Progenitor cell of endocrine pancreas (in vitro differentiated cells): ENCODE data around the gene PPP6C. TPM values are rescaled to one million over a fixed set of nuclear protein-coding genes. Genes with fewer than 3 reads are reported as not detected.
"Not testable (repeated sequence)": the region's sequence is repeated elsewhere in the genome, so short reads cannot be mapped to it uniquely, and the experiment has no call there.

Experiments
- DNase-seq: peaks from one replicate; pipeline ENCODE4 v3.0.0; 2021; ENCODE audit warnings: low spot score; ENCODE audit not compliant: unreplicated experiment
- H3K27ac Mint-ChIP-seq: 2 replicates; pipeline ENCODE4 v1.8.0; 2021; ENCODE audit warnings: mild to moderate bottlenecking, moderate library complexity, mixed read lengths
- H3K27me3 Mint-ChIP-seq: 2 replicates; pipeline ENCODE4 v1.8.0; 2021; ENCODE audit warnings: mixed read lengths
- H3K36me3 Mint-ChIP-seq: 2 replicates; pipeline ENCODE4 v1.8.0; 2022; ENCODE audit warnings: mixed read lengths; ENCODE audit not compliant: insufficient read depth
- H3K4me1 Mint-ChIP-seq: 2 replicates; pipeline ENCODE4 v1.8.0; 2021; ENCODE audit warnings: low read depth, mixed read lengths
- H3K4me3 Mint-ChIP-seq: 2 replicates; pipeline ENCODE4 v1.8.0; 2021; ENCODE audit warnings: low read depth, mild to moderate bottlenecking, moderate library complexity, mixed read lengths
- H3K9me3 Mint-ChIP-seq: 2 replicates; pipeline ENCODE4 v1.8.0; 2021; ENCODE audit warnings: low read depth, mixed read lengths
- CTCF ChIP-seq: fragments of 200-600 bp; sonication (generic); IDR thresholded peaks from one replicate; pipeline ENCODE4 v1.5.0; 2021; ENCODE audit warnings: antibody characterized with exemption, mild to moderate bottlenecking; ENCODE audit not compliant: unreplicated experiment
- total RNA-seq: library from RNA; stranded (reverse); gene quantifications from 2 replicates; pipeline ENCODE4 v1.2.1, GENCODE V29; 2021

PPP6C gene
- total RNA-seq, 1 donor from 2014 or later: 32.5 TPM

- DNase-seq: no peak
- no peak overlapping the region for H3K27ac Mint-ChIP-seq
- peaks cover 18% of the 10 kb centered on the region for H3K36me3 Mint-ChIP-seq
- no peaks in the 10 kb centered on the region for H3K9me3 Mint-ChIP-seq
- H3K27me3 Mint-ChIP-seq: no peaks in the 10 kb centered on the region
- no peak overlapping the region for H3K4me3 Mint-ChIP-seq
- H3K4me1 Mint-ChIP-seq: no peaks in the 10 kb centered on the region
- TF ChIP-seq CTCF: no peak
Measured at GRCh38 chr9:125176636-125177035, 13.0 kb downstream of the PPP6C start.

DNA sequence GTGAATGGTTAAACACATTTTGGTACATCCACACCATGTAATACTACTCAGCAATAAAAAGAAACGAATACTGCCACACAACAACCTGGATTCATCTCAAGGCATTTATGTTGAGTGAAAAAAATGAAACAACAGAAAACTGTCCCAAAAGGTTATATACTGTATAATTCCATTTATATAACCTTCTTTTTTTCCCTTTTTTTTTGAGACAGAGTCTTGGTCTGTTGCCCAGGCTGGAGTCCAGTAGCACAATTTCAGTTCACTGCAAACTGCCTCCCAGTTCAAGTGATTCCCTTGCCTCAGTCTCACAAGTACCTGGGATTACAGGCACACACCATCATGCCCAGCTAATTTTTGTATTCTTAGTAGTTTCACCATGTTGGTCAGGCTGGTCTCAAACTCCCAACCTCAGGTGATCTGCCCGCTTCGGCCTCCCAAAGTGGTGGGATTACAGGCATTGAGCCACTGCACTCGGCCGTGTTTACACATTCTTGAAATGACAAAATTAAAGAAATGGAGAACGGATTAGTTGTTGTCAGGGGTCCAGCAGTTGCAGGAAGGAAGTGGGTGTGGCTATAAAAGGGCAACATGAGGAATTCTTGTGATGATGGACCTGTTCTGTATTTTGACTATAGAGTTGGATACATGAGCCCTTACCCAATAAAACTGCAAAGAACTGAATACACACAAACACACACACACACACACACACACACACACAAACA is 17.4 kb downstream of the PPP6C start:
- DNase-seq: no peak
- TF ChIP-seq CTCF: no peak
- H3K9me3 Mint-ChIP-seq: no peaks in the 10 kb centered on the region
- H3K4me1 Mint-ChIP-seq: no peaks in the 10 kb centered on the region
- no peak overlapping the region for H3K4me3 Mint-ChIP-seq
- no peaks in the 10 kb centered on the region for H3K27me3 Mint-ChIP-seq
- H3K27ac Mint-ChIP-seq: no peak overlapping the region
- peaks cover 11% of the 10 kb centered on the region for H3K36me3 Mint-ChIP-seq

GRCh38 chr9:125169895-125170294 is 19.7 kb downstream of the PPP6C start:
- no peaks in the 10 kb centered on the region for H3K4me1 Mint-ChIP-seq
- peaks cover 10% of the 10 kb centered on the region for H3K36me3 Mint-ChIP-seq
- no peaks in the 10 kb centered on the region for H3K9me3 Mint-ChIP-seq
- no peaks in the 10 kb centered on the region for H3K27me3 Mint-ChIP-seq
- H3K27ac Mint-ChIP-seq: no peak overlapping the region
- no peak overlapping the region for H3K4me3 Mint-ChIP-seq
- DNase-seq: no peak
- TF ChIP-seq CTCF: no peak

GRCh38 chr9:125166762-125167161 is 22.8 kb downstream of the PPP6C start:
- Mint-ChIP-seq H3K27me3 (no peaks in the 10 kb centered on the region), H3K4me1 (no peaks in the 10 kb centered on the region), H3K4me3 (no peak overlapping the region), H3K9me3 (no peaks in the 10 kb centered on the region), H3K36me3 (peaks cover 11% of the 10 kb centered on the region), H3K27ac (no peak overlapping the region)
- no peak for DNase-seq
- no peak for TF ChIP-seq CTCF

- DNase-seq, H3K27ac Mint-ChIP-seq, H3K36me3 Mint-ChIP-seq, H3K4me1 Mint-ChIP-seq, H3K27me3 Mint-ChIP-seq, H3K9me3 Mint-ChIP-seq, H3K4me3 Mint-ChIP-seq: not testable (repeated sequence)
Measured at GRCh38 chr9:125162891-125163290, 26.7 kb downstream of the PPP6C start.

DNA sequence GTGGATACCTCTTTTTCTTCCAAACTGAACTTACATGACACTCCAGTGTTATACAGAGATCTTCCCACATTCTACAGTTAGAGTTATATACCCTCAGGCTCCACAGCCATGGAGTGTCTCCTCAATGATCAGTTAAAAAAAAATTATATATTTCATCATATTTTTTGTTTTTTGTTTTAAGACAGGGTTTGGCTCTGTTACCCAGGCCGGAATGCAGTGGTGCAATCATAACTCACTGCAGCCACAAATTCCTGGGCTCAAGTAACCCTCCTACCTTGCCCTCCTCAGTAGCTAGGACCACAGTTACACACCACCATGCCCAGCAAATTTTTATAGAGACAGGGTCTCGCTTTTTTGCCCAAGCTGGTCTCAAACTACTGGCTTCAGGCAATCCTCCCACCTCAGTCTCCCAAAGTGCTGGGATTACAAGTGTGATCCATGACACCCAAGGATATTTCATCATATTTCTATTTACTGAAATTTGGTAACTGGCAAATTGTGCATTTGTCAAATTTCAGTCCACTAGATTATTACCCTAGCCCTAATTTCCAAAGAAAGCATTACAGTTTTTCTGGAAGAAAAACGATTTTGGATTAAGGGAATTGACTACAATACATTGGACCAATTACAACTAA is 28.2 kb downstream of the PPP6C start:
- Mint-ChIP-seq H3K27me3 (no peaks in the 10 kb centered on the region), H3K9me3 (no peaks in the 10 kb centered on the region), H3K4me1 (no peaks in the 10 kb centered on the region), H3K36me3 (peaks cover 11% of the 10 kb centered on the region), H3K27ac (no peak overlapping the region), H3K4me3 (no peak overlapping the region)
- no peak for DNase-seq
- no peak for TF ChIP-seq CTCF
